HUDEP-2 (cell line): ENCODE data around the gene ISYNA1.

Experiments
- DNase-seq, 76 experiments: peaks; one replicate each; lab custom pipeline; 2025; ENCODE audit not compliant: unreplicated experiment in 76 of 76; lab: John Stamatoyannopoulos, UW

Gene ISYNA1

DNA sequence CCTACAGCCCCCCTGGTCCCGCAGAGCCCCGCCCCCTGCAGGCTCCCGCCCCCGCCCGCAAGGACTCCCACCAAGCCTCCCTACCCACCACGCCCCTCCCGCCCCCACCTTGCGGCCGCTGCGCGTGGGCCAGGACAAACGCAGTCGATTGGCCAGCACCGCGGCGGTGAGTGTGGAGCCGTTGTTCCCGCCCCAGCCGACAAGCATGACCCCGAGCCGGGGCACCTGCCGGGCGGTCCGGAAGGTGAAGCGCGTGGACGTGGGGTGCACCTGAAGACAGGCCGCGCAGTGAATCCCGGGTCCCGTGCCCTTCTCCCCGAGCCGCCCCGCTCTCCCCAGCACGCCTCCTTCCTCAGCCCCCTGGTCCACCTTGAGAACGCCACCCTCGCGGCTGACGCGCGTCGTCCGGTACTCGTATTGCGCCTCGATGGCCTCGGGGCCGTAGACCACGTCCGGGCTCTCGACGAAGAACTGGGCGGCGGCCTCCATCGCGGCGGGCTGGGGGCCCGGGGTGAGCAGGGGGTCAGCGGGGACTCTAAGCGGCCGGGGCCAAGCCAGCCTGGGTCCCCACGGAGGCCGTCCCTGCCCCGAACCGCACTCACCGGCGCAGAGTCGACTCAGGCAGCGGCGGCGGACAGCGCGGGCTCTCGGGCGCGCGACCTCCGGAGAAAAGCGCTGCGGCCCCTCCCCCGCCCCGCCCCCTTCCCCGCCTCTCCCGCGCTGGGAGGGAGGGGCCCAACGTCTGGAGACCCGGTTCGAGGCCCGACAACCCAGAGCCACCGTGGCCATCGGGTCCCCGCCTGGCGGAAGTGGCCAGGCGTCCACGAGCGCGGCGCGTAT is at the start of gene ISYNA1:
ISYNA1 (minus strand) TSS at position 643 of the 840 bp plus-strand sequence; CDS start at position 489, 154 bp downstream.
- peak in 62 of 76 experiments; percentile 24 to 96 (median 79) for DNase-seq

DNA sequence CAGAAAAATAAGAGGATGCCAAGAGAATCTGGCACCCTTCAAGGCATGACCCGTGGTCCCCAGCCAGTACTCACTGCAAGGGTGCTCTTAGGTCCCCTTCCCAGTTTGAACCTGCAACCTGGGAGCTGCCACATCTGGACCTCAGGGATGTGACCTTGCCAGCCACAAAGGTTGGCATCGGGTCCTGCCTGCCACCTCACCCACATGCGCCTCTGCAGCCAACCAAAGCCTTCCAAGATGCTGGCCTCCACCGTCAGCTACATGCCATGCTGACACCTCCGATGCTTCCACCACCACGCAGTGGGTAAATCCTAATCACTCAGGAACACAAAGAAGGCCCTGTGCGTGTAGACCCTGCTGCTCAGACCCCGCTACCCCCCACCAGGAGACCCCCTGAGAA is 48.8 kb upstream of the ISYNA1 start:
- no peak for DNase-seq

DNA sequence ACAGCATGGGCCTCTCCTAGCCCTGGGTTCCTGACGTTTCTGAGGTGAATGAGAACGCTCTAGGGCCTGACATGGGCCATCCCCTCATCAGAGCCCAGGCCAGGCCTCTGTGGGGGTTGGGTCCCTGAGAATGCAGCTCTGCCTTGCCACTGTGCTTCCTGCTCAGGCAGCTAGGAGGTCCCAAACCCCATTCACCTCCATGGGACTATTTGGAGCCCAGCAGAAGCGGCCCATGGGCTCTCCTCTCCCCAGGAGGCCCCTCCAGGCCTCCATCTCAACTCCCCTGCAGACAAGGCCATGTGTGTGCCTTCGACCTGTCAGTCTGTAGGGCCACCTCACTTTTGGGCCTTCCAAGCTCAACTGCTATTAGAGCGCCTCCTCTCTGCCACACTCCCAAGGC is 47.1 kb upstream of the ISYNA1 start:
- peak in 13 of 76 experiments; percentile 13 to 61 (median 35) for DNase-seq

DNA sequence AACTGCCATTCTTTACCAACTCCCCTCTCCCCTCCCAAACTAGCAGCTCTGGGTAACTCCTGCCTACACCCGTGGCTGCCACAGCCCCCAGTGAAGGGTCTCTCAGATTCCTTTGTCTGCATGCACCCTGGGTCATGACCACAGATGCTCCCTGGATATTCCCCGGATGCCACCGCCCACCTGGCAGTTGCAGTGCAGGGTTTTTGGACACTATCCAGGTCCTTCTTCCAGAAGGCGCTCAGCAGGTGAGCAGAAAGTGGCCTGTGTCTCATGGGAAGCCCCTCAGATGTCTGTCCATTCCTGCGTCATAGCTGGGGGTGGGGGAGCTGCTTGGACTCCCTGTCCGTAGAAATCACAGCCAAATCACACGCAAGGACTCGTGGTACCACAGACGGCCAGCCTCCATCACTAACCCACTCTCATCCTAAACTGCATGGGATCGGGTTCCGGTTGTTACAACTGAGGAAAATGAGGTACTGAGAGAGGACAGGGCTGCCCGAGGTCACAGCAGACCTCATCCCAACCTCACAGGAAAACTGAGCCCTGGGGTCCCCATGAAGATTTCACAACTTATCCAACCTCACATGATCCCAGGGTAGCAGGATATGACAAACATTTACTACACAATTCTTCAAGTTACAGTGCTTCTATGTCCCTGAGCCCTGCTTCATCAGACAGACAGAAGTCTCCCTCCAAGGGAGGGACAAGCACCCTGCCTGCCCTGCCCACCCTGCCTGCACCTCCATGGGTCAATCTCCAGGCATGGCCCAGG is 45.4 kb upstream of the ISYNA1 start:
- DNase-seq = no peak

DNA sequence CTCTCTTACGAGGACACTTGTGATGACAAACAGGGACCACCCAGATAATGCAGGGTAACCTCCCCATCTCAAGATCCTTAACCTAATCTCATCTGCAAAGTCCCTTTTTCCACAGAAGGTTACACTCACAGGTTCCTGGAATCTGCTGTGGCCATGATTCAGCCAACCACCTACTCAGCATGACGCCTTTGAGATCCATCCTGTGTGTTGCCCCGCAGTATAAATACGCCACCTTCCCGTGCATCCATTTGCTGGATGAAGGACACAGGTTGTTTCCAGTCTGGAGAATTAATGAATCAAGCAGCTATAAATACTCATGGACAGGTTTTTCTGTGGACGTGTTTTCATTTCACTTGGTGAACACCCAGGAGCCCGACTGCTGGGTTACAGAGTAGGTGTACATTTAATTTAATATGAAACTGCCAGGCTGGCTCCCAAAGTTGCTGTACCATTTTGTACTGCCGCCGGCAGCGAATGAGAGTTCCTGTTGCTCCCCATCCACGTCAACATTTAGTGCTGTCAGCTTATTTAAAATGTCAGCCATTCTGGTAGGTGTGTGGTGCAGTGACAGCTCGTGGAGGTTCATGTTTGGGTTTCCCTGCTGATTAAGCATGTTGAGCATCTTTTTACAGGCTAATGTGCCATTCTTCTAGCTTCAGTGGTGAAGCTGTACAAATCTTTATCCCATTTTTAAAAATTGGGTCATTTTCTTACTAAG is 43.7 kb upstream of the ISYNA1 start:
- no peak for DNase-seq

DNA sequence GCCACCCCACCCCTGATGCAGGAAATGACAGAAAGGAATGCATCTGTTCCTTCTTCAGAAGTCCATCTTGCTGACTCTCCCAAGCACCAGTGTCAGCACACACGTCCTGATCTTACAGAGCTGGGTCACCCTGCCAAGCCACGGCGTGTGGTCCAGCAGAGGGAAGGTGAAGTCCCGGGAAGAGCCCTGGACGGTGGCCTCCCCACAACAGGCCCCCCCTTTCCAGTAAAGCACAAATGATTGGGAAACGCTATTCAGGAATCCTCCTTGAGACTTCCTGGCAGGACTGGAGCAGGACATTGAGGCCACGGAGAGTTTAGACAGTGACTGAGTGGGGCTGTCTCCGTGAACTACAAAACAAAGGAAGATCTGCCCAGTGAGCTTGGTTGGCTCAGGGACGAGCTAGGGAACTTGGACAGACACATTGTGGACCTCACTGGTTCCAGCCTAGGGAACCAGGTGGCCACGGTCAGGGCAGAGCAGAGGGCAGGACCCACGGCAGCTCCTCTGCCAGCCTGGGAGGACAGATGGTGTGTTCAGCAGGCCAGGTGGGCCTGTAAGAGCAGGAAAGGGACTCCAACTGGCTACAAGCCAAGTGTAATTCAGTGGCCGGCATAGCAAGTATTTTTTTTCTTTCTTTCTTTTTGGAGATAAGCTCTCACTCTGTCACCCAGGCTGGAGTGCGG is 42.2 kb upstream of the ISYNA1 start:
- DNase-seq = peak in 1 of 76 experiments; percentile 12

DNA sequence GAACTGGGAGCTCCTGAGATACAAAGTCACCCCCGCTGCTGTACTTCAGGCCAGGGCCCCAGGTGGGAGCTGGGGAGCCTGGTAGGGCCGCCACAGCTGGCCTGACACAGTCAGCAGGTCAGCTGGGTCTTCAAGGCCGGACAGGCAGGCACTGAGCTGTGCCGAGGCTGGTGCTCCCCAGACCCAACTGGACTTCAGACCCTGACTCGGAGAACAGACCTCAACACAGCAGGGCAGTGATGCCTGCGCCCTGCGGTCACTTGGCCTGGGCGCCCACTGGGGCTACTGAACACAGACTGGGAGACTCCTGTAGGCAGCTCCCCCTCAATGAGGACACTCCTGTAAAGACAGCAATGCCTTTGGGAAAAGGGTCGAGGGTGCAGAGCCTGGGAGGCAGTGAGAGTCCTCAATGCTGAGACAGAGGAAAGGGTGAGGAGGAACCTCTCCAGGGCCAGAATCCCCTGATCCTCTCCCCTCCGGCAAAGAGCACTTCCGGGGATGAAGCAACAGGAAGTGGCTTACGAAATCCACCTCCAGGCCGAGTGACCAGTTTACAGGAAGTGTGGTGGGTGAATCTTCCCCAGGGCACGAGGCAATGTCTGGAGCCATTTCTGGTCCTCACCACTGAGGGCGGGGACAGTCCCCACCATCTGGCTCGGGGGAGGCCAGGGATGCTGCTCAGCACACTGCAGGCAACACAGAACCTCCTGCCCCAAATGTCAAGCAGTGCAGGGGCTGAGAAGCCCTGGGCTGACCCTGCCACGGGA is 40.8 kb upstream of the ISYNA1 start:
- peak in 1 of 76 experiments; percentile 21 for DNase-seq

DNA sequence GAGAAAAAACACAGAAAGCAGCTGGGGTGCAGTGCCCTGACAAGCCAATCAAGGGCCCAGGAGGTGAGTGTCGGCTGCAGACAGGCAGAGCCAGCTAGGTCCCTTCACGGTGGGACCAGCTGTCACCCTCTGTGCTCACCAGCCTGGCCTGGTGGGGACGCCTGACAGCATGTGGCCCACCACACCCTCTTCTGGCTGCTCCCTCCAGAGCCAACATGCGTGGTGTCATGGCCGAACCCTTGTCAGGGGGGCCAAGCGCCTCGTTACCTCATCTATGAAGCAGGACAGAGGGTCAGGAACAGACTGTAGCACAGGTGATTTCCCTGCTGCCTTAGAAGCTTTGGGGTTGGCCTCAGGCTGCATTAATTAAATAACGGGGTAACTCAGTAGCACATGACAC is 40.0 kb upstream of the ISYNA1 start:
- DNase-seq = no peak

DNA sequence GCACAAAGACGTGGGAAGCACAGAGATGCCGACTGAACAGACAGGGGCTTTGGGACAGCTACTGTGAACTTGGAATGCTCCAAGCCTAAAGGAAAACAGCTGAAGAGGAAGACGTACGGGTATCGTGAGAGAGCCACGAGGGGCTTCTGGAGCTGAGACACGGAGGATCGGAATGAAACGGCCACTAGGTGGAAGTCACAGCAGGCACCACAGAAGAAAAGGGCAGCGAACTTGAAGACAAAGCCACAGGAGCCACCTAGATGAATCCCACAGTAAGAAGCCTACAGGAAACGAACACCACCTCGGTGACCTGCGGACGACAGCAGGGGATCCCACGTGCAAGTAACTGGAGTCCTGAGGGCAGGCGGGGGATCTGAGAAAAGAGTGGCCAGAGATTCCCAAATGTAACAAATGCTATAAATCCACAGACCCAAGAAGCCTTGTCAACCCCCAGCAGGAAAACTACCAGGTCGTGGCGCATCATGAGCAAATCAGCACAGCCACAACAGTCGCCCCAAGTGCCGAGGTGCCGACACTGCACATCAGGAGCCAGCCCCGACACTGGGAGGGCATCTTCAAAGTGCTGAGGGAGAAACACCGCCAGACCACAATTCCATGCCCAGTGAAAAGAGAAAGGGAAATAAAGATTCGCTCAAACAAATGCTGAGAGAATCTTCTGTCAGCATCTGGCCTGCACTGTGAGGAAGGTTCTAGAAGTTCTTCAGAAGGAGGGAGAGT is 39.3 kb upstream of the ISYNA1 start:
- DNase-seq = no peak

DNA sequence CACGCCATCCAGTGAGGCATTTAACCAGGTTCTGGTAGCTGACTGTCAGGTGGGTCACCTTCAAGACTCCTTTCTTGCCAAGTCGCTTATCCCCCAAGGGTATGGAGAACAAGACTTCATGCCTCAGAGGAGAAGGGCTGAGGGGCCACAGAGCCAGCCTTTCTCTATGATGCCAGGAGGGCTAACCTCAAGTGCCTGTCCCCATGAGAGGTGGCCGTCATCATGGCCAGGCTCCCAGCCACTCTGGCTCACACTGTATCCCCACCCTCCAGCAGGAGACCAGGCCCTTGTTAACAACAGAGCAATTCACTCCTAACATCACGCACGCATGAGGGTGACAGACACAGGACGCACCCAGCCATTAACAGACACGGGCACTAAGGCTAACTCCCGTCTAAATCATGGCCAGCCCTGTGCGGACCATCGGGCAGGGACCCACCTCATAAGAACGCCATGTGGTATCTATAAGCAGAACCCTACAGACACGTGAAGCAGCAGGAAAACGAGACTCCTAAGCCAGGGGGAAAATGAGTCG is 38.6 kb upstream of the ISYNA1 start:
- no peak for DNase-seq

DNA sequence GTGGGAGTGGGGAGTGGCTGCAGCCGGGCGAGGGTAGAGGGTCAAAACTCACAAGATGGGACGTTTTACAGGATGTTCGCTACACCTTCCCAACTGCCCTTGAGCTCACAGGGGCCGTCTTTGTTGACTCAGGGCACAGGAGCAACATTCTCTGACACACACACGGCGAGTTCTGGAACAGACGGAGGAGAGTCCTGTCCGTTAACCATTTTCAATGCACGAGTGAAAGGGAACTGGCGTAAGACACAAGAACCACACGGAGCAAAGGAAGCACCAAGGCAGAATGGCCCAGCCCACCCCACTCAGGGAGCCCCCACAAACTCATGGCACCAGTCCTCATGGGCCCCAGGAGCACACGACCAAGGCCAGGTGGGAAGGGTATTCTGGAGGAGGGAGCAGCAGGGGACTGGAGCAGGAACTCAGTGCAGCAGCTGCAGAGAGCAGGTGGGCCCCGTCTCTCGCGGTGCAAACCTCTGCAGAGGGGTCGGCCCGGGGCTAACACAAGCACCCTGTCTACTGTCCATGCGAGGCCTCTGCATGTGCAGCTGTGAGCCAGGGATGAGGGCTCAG is 37.9 kb upstream of the ISYNA1 start:
- no peak for DNase-seq

DNA sequence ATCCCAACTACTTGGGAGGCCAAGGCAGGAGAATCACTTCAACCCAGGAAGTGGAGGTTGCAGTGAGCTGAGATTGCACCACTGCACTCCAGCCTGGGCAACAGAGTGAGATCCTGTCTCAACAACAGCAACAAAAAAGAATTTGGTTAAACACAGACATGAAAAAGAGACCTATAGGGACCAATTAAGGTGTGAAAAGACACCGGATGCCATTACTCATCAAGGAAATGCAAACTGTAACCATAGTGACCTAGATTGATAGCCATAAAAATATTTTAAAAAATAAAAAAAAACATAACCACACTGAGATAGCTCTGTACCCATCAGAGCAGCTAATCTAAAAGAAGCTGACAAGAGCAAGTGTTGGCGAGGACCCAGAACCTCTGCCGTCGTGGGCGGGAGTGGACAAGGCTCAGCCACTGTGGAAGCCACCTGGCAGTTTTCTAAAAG is 37.1 kb upstream of the ISYNA1 start:
- peak in 5 of 76 experiments; percentile 26 to 32 (median 28) for DNase-seq

DNA sequence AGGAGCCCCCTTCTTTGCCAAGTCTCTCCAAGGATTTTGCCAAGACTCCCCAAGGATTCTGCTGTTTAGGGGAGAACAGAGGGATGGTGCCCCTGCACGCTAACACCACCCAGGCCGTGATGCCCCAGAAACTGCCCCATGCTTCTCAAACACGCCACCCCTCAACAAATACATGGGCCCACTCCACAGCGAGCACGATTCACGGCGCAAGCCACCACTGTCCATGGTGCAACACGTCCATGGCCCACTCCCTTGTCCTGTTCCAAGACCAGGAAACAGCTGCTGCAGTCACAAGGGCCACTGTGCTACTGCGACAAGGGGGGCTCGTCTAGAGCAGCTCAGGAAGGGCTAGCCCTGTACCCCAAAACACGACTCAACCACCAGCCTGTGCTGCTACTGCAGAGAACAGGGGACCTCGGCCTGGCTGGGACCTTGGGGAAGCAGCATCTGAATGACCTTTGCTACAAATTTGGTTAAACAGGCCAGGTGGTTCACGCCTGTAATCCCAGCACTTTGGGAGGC is 36.5 kb upstream of the ISYNA1 start:
- no peak for DNase-seq

DNA sequence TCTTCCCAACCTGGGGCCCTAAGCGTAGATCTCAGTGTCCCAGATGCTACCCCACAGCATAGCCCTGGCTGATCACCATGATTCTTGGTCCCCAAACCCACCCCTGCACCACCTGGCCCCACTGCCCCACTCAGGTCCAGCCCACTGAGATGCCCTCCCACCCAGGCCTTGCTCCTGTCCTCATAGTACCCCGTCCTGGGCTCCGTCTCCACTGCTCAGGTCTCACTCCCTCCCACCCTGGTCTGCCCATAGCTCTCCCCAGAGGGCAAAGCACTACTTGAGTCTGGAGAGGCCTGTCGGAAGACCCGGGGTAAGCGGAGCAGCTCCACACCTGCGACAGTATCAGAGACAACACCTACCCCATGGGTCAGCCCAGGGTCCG is 35.8 kb upstream of the ISYNA1 start:
- DNase-seq = no peak

DNA sequence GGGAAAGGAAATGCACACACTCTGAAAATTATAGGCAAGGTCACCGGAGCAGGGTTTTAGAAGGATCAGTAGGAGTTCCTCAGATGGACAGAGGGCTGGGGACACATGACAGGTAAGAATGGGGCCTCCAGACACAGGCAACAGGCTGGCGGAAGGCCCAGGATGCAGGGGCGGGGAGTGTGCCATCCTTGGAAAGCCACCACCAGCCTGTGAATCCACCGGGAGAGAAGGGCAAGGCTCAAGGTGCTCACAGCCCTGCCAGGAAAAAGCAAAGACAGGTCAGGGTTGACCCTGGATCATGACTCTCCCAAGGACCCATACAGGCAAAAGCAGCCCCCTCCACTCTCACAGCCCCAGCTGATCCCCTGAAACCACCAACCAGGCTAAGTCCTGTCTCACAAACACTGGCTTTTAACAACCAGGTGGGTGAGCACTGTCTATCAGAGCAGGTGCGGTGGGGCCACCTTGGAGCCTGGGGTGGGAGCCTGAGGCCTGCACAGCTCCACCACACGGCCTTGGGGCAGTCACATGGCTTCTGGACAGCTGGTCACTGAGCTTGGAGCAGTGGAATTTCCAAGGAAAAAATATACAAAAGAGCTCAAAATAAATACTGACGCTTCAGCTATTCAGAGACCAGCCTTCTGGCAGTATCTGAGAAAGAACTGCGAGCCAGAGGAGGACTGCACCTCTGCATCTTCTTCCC is 35.2 kb upstream of the ISYNA1 start:
- no peak for DNase-seq

DNA sequence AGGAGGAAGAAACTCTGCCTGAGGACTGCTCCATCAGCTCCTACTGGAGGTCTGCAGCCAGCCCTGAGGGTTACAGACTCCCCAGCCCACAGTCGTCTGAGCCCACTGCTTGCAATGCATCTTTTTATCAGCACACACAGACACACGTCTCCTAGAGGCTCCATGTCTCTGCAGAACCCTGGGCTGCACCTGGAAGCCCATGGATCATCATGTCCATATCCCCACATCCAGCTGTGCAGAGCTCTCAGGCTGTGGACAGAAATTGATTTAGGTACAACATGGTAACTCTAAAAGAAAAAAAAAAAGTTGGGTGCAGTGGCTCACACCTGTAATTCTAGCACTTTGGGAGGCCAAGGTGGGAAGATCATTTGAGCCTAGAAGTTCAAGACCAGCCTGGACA is 32.9 kb upstream of the ISYNA1 start:
- no peak for DNase-seq

DNA sequence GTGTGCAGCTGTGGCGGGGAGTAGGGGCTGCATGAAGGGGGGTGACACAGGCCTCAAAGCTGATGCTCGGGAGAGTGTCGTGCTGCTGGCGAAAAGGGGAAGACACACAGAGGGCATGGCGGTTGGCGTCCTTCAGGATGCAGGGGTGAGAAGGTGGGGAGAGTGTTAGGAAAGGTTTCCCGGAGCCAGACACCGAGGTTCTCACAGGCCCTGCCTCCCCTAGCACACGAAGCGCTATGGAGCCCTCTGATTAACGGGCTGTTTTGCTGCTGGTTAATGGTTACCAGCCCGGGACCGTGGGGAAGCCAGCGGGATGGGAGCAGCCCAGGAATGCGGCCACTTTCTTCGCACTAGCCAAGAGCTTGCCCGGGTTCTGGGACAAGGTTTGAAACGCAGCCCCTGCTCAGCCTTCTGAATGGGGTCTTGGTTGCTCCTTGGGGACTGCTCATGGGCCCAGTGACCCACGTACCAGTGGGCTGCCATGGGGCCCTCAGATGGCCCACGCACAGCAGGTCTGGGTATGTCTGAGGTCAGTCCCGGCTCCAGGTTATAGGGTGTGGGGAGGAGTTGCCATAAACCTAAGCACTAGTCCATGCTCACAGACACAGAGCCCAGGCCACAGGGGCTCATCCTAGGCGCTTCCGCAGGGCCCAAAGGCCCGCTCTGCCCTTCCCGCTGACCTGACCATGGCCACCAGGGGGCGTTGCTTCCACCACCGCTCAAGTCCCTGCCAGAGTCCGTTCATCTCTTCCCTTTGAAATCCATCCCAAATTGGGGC is 31.3 kb upstream of the ISYNA1 start:
- DNase-seq = peak in 53 of 76 experiments; percentile 16 to 96 (median 62)
